GM10248 (cell line): ENCODE data around the gene PACRG.

Experiments
- CTCF ChIA-PET: fragments of 300-600 bp; sonication (Branson Sonifier 250); formaldehyde crosslinking; extraction: SDS; loops from one replicate; lab custom pipeline; 2021; ENCODE audit warnings: antibody characterized with exemption; lab: Yijun Ruan, JAX
- POLR2A ChIA-PET: fragments of 350-650 bp; sonication (Branson Sonifier 250); formaldehyde crosslinking; extraction: SDS; loops from one replicate; lab custom pipeline; 2020; ENCODE audit warnings: antibody characterized with exemption; lab: Yijun Ruan, JAX
- DNase-seq: peaks from one replicate; pipeline ENCODE4 v3.0.0; 2012; ENCODE audit errors: extremely low spot score
- CTCF ChIP-seq: IDR thresholded peaks from 2 replicates; pipeline ENCODE4 v1.5.1; 2012; ENCODE audit warnings: mild to moderate bottlenecking, low read depth; ENCODE audit errors: extremely low read depth, missing control alignments, control extremely low read depth

PACRG gene

DNA sequence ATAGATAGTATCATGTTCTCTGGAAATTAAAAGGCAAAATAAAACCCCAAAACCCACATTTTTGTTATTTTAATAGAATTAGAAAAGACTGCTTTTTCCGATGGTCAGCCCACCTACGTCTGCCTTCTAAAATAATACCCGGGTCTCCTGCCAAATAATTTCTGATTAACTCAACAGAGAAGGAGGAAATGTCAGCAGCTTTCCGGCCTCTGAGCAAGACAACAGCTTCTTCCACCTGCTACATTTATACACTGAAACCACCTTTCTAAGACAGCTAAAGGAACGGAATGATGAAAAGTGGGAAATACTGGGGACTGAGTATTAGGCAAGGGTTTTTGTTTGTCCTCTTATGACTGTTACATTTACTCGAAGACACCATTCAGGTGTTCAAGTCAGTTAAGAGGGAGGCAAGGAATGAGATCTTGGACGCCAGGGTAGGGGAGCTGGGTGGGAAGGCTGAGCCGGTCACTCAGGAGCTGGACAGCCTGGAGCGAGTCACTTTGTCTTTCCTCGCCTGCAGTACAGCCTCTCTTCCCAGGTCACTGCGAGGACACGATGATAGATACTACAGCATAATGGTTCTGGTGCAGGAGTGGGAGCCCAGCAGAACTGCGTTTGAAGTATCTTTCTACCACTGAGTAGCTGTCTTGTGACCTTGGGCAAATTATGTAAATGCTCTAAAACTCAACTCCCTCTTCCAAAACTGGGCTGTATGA is 590.5 kb downstream of the PACRG start:
- TF ChIP-seq CTCF: no peak
- POLR2A ChIA-PET: no interaction called here
- no peak for DNase-seq
- CTCF ChIA-PET: interaction anchor here (0.6 kb wide), 1 partner anchor 9 kb away, joined by 3 read pairs; no protein-coding TSS in a partner anchor

DNA sequence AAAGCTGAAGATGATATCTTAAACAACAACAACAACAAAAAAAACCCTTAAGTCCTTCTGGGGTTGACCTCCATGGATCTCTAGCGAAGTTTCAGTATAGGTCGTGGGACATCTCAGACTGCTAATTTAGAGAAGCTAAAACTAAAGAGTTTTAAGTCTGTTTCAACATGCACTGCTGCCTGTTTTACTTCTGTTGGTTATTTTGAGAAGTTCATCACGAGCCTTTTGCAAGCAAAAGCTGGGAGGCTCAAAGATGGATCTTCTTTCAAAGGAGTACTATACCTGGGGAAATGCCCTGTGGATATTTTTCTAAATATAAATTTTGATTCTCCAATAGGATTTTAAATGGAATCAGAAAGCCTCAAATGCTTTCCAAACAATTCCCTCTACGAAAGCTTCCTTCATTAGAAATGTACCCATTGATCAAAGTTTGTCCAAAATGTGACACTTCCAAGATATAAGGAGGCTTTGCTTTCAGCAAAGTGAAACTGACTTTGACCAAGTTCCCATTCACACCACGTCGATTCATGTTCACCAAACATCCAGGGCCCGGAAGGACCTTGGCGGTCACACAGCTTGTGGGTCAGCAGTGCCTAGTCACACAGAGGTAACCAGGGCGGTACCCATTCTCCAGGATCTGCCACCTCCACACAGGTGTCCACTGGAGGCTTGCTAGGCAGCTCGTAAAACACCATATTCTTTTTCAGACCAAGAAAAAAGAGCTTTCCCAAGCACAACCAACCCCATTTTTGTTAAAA is 592.0 kb downstream of the PACRG start:
- no peak for TF ChIP-seq CTCF
- no peak for DNase-seq
- ChIA-PET POLR2A (no interaction called here), CTCF (interaction anchor here (1.4 kb wide), 1 partner anchor 17 kb away, joined by 4 read pairs; no protein-coding TSS in a partner anchor)

- ChIA-PET CTCF (interaction anchor here (1.4 kb wide), 1 partner anchor 18 kb away, joined by 4 read pairs; no protein-coding TSS in a partner anchor), POLR2A (no interaction called here)
- DNase-seq: no peak
- no peak for TF ChIP-seq CTCF
Observed at GRCh38 chr6:163320402-163320801, 592.6 kb downstream of the PACRG start.

DNA sequence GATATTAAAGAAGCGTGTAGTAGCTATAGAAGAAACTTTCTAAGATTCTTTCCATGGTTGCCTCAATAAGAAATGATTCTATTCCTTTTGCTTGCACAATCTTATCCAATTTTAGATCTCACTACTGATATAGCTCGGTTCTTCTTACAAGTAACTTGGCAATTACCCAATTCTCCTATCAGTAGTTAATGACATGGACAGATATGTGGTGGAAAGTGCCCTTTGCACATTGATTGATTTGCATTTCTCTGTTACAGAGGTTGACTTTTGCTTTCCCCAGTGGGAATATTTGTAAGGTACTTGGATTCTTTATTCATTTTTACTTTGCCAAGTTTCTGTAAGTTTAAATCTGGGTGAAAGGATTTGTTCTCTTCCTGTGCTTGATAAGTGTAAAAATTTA is 593.0 kb downstream of the PACRG start:
- ChIA-PET CTCF (interaction anchor here (1.4 kb wide), 1 partner anchor 18 kb away, joined by 4 read pairs; no protein-coding TSS in a partner anchor), POLR2A (no interaction called here)
- no peak for DNase-seq
- no peak for TF ChIP-seq CTCF

DNA sequence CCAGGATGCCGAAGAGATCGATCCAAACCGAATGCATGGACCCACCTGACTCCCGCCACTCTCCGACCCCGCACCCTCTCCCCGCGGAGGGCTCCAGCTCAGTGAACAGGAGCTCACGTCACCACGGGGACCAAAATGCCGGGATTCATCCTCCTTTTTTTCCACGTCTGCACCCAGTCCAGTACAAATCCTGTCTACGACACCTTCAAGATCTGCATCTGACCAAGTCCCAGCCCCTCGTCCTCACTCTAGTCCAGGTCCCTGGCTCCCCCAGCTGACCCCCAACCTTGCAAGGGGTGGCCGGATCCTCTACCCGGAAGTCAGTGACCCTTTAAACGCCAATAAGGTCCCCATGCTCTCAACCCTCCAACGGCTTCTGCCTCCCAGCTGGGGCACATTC is 593.9 kb downstream of the PACRG start:
- ChIA-PET CTCF (no interaction called here), POLR2A (no interaction called here)
- no peak for TF ChIP-seq CTCF
- DNase-seq: no peak

GRCh38 chr6:163323274-163323673 is 595.5 kb downstream of the PACRG start:
- ChIA-PET CTCF (no interaction called here), POLR2A (no interaction called here)
- no peak for DNase-seq
- TF ChIP-seq CTCF: no peak
